Activated CD4-positive, alpha-beta T cell treated with anti-CD3 and anti-CD28 coated beads, Interleukin-10, Interleukin-2, amounts not matched to agents 100 ng/mL and 50 ng/mL, durations not matched to agents 16 hours and 8 hours (primary cell): Measurements from ENCODE around the gene PTPN14.
A peak's percentile ranks its signal among the peaks of the same experiment; 100 is the strongest.
"Not testable (repeated sequence)": the region's sequence is repeated elsewhere in the genome, so short reads cannot be mapped to it uniquely, and the experiment has no call there.

Experiments
- DNase-seq: peaks from one replicate; pipeline ENCODE4 v3.0.0-alpha.2; 2020

PTPN14 gene

DNA sequence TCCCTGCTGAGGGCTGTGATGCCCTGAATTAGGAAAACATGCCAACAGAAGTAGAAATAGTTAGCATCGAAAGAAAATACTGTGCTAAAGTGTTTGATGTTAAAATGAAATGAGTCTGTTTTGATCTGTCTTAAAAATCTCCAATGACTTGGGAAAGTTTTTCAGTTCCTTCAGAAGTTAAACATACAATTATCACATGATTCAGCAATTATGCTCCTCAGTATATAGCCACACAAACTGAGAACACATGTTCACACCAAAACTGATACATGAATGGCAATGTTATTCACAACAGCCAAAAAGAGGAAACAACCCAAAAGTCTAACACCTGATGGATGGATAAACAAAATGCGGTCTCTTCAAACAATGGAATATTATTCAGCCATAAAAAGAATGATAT is 130.6 kb downstream of the PTPN14 start:
- no peak for DNase-seq

DNA sequence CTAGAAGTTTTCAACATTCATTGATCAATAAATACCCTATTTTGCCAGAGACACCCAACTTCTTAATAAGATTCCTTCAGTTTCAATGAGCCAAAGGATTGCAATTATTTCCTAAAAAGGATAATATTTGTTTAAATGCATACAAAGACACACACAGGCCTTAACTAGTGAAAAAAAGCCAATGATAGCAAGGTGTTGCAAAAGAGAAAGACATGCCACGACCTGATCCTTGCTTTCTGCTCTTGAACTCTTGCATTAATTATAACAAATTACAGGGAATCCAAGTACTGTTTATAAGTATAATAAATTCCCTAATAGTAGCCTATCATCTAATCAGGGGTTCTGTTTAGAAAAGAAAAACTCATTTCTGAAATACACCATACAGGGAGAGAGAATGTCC is 131.1 kb downstream of the PTPN14 start:
- no peak for DNase-seq

DNA sequence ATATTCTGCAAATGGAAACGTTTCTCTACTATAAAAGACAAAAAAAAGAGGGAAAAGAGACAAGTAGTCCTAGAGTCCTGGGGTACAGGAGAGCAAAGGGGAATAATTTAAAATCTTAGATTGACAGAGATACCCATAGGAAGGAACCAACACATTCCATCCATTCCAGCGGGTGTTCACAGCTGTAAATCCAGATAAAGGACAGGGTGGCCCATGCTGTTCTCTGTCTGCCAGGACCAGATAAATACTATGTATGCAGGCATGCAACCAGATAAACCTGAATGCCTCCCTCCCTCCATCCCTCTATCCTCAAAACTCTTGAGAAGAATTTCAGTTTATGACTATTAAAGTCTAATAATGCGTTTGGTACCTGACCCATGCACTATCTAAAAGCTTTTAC is 131.8 kb downstream of the PTPN14 start:
- no peak for DNase-seq

DNA sequence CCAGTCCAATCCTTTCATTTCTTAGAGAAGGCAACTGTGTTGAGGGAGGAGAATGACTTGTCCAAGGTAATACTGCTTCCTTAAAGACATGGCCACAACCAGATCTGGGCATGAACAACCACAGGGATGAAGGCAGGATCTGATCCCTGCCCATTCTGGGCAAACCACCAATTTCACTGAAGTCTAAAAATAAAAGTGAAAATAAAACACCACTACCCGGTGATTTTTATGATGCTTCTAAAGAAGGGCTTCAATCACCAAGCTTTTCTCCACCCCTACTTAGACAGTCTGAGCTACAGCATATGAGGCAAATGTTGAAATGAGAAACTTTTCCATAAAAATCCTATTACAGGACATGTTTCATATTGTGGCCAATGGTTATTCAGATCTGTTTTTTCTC is 133.0 kb downstream of the PTPN14 start:
- no peak for DNase-seq

DNA sequence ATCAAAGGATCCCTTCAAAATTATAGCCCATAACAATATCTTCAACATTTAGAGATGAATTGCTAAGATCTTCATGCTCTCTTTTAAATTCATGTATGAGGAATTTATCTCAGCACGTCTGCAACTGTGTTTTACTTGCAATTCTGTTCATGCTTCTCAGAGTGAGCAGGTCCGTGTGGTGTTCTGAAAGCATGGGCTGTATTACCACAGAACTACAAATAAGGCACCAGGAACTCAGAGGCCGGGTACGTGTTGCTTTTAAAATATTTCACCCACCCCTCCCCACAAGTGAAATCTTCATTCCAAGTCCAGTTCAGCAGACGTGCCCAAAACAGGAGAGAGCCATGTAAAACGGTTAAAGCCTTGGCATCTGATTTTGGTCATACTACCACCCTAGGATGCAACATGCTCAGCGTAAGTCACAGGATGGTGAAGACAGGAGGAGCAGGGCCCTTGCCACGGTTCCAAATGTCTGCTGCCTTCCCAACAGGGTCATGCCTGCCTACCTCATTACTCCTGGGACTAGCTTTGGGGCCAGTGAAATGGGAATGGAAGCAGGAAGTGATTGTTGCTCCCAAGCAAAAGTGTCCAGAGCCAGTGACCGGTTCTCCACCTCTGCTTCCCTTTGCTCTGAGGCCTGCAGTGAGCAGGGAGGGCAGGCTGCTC is 133.7 kb downstream of the PTPN14 start:
- no peak for DNase-seq

DNA sequence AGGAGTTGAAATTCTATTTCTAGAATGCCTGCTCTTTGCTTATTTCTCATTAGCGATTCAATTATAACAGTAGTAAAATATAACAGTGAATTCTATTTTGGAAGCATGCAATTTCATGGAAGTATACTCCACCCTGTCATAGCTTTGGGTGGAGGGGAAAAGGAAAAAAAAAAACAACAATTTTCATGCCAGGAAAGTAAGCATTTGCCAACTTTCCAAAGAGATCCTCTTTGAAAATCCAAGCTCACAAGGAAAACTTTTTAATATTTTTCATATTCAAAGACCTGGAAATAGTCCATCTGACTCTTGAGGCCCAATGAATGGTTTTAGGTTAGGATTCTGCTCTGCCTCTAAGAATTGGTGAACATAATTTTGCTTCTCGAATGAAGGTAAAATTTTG is 134.5 kb downstream of the PTPN14 start:
- no peak for DNase-seq

DNA sequence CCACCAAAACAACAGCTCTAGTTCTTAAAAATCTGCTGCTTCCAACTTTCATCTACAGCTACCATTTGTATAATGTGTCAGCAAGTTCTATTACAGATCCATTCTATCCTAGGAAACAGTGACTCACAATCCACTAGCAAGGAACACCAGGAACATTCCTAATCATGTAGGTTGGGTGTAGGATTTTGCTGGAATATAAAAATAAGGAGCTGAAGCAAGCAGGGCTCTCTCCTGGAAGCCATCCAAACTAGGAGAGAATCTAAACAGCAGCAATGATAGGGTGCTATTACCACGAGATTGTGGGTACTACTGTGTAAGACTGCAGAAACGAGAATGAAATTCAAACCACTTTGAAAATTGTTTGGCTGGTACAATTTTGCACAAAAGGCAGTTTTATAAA is 135.0 kb downstream of the PTPN14 start:
- DNase-seq = no peak

- DNase-seq = no peak
These were observed 136.3 kb downstream of the PTPN14 start for GRCh38 chr1:214415131-214415530.

GRCh38 chr1:214414691-214415090 is 136.7 kb downstream of the PTPN14 start:
- no peak for DNase-seq

- DNase-seq = peak; percentile 24
These were observed 138.1 kb downstream of the PTPN14 start for GRCh38 chr1:214413315-214413714.

DNA sequence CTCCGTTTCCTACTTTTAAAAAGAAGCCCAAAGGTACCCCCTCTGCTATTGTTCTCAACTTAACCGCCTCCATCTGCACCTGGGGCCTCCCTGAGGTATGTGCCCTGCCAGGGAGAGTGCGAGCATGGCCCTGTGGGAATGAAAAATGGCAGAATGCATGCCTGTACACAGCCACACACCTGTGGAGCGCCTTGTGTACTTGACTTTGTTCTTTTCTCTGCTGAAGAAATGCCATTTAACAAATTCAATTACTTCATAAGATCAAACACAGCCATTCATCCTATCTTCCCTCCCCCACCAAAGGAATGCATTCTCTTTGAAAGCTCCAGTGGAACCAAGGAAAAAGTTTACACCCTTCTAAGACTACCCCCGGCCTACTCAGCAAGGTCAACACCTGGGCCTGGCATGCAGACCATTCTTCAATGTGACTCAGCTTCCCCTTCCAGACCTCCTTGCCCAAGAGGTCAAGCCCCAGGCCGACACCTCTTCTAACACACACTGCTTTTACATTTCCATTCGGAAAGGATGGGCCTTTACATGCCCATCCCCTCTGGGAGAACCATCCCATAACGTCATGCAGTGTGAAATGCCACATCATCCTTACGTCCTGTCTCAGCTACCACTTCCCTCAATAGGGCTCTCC is 146.7 kb downstream of the PTPN14 start:
- no peak for DNase-seq

DNA sequence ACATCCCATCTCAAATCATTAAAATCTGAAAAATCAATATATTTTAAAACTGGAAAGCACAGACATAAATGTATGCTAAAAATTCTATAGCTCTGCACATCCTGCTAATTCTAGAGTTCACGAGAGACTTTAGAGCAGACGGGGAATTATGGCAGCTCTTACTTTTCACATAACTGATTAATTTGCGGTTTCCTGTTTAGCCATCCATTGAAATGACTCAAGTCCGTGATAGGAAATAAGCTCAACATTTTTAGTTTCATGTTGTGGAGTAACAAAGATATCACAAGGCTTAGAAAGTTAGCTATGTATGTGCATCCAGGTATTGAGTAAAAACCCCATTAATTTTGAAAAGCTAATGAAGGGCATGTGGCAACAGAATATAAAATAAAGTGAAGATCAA is 147.2 kb downstream of the PTPN14 start:
- peak; percentile 60 for DNase-seq

GRCh38 chr1:214403431-214403830 is 148.0 kb downstream of the PTPN14 start:
- no peak for DNase-seq

DNA sequence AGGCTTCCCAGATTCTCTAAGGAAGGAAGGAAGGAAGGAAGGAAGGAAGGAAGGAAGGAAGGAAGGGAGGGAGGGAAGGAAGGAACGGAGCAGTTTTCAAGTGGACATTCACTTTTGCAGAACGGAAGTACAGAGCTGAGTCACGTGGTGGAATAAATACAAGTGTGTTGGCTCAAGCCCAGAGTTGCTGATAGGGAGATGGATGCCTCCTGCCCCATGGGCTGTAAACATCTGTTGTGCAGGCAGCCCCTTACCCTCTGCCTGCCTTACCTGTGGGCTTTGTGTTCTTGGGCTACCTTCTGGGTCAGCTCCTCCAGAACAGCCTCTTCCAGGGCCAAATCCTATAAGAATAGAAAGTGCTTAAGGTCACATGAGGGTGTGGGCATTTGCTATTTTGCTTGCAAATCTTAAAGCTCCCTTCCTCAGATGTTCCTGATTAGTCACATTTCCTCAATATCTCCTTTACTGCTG is 148.8 kb downstream of the PTPN14 start:
- no peak for DNase-seq

DNA sequence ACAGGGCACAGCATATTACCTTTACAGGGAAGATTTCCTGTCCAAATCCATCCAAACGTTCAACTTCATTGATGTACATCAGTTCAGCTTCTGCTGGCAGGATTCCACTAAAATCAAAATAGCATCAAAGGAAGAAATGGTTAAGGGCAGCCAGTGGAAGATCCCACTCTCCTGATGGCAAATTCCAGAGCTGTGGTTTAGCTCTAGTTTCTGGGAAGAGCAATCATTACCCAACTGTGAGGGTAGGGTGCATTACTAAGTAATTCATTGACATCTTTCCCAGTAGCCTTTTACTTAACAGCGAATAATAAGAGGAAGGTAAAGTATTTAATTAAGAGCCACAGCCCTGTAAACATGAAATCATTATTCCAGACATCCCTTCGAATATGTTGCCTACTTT is 149.7 kb downstream of the PTPN14 start:
- DNase-seq = no peak

DNA sequence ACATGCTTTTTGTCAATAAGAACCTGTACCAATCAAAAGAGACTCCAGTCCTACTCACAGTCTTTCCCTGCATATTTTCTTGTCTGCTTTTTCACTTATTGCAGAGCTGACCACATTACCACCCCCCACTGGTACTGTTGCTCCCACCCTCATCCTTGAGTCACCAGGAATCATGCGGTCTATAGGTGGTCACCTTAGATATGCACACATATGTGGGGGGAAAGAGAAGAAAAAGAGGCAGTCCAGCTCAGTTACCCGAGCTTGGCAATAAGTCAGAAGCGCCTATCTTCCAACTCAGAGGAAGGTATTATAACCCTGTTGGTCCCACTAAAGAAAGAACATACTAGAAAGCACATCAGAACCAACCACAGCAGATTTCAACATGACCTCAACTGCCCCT is 151.3 kb downstream of the PTPN14 start:
- no peak for DNase-seq

GRCh38 chr1:214398490-214398889 is 152.9 kb downstream of the PTPN14 start:
- DNase-seq = no peak

- peak; percentile 26 for DNase-seq
These were observed 153.9 kb downstream of the PTPN14 start for GRCh38 chr1:214397497-214397896.

DNA sequence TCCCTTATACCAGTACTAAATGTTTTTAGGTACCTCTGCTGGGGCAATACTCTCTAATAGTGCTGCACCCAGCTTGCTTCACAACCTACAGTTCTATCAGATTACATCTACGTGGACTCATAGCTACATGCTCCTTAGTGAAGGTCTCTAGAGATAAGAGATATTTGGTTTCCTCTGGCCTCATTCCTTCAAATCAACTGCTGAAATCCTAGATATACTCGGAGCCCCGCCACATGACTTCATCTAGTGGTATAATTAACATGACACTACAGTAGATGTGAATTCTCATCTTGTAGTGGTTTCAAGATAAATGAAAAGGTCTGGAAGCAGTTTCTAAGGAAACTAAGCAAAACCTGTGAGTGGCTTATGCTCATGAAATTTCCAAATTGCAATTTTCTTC is 155.1 kb downstream of the PTPN14 start:
- DNase-seq = no peak

- not testable (repeated sequence) for DNase-seq
These were observed 156.8 kb downstream of the PTPN14 start for GRCh38 chr1:214394569-214394968.

DNA sequence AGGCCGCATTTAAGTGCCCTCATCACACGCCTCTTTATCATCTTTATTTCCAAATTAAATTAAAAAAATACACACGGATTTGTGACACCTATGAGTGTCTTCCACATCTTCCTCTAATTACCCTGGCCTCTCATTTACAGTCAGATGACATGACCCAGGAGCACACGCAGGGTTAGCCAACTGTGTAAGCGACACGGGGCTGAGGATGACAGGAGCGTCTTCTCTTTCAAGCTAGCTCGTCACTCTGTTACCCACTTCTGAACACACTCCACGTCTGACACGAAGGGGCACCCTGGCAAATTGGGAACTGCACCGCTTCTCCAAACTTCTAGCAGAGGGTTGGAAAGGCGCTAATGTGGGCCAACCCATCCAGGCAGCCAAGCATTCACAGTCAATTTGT is 158.3 kb downstream of the PTPN14 start:
- DNase-seq = no peak

DNA sequence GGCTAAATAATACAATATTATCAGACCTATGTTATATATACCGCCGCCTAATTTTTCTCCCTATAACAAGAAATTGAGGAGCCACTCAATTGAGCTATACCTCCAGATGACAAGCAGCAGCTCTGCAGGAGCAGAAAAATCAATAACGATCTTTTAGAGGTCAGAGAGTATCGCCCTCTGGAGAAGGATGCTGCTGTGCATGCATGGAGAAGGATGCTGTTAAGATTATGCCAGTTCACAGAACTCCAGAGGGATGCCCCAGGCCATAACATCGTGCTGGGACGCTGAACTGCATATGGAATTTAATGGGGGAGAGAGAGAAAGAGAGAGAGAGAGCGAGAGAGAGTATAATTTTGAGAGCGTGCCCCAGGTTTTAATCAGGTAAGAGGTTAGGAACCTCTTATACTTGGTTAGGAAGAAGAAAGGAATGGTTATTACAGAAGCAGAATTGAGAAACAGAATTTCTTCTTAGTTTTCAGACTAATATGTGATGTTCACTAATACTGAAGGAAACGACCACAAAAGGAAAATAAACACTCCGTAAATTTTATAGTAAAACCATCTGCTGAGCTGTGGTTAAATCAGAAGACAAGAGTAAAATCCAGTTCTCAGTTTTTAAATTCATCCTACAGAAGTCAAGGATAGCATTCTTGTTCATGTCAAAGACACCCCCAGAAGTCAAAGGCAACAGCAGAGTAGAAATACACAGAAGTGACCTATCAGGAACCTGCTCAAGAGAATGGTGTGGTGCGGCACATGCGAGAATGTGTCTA is 159.3 kb downstream of the PTPN14 start:
- DNase-seq = no peak

GRCh38 chr1:214389734-214390133 is 161.7 kb downstream of the PTPN14 start:
- DNase-seq = peak; percentile 39

- DNase-seq = peak; percentile 46
These were observed 164.7 kb downstream of the PTPN14 start for GRCh38 chr1:214386747-214387146.
